ENCODE data around the gene IFNA6.
"Not testable (repeated sequence)": the region's sequence is repeated elsewhere in the genome, so short reads cannot be mapped to it uniquely, and the experiment has no call there.

IFNA6 gene

DNA sequence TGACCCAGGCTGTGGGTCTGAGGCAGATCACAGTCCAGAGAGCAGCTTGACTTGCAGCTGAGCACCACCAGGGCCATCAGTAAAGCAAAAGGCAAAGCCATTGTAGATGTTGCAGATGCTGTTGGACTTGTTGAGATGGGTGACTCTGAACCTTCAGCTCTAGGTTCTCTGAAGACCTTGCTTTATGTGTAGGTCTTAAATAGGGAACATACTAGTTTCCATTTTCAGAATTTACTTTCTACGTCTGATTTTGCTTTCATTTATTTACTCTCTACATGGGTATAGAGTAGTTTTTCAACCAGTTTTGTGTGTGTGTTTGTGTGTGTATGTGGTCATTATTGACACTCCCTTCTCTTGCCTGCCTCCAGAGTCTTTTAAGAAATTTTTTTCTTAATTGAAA, at the start of gene IFNA6:
Gene IFNA6, minus strand, starts transcription at position 101 of the 400 bp plus-strand sequence. Its CDS starts 0 bp downstream, at position 101.
- DNase-seq = no peak

GRCh38 chr9:21399956-21400355, 49.3 kb upstream of the IFNA6 start:
- no peak for DNase-seq

DNA sequence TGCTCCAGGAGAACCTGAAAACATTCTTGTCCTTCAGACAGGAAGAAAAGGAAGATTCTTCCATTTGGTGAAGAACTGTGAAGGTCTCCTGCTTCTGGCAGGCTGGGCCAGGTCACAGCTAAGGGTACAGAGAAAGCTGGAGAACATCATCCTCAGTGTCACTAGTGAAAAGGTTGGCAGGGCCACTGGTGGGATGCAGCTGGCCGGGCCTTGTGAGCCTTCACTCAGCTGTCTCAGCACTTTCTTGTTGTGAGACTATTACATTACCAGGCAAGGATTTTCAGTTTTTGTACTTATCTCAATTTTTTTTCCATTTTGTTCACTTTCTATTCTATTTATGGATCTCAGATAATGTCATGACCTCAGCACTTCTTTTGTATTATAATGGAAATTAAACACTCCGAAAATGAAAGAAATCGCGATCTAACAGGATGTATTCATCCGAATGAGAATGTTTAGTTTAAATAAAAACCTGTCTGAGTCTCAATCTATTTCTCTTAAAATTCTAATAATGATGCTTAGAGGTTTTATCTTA, 48.3 kb upstream of the IFNA6 start:
- DNase-seq = no peak

- peak in 1 of 2 experiments; percentile 47 for DNase-seq
Observed at GRCh38 chr9:21395778-21396717, 45.4 kb upstream of the IFNA6 start.

- no peak for DNase-seq
Observed at GRCh38 chr9:21392270-21392669, 41.6 kb upstream of the IFNA6 start.

DNA sequence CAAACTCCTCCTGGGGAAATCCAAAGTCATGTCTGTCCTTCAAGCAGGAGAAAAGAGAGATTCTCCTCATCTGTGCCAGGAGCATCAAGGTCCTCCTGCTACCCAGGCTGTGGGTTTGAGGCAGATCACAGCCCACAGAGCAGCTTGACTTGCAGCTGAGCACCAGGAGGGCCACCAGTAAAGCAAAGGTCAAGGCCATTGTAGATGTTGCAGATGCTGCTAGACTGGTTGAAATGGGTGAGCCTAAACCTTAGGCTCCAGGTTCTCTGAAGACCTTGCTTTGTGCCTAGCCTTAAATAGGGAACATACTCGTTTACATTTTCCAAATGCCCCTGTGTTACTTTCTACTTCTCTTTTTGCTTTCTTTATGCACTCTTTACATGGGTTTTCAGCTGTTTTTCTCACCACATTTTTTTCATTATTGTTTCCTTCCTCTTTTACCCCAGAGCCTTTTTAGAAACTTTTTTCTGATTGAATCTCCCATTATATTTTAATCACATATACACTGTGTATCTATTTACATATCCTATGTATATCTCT, 34.5 kb upstream of the IFNA6 start, which contains the start of gene IFNA2:
Gene IFNA2, minus strand, starts transcription at position 268 of the 540 bp plus-strand sequence. Its CDS starts 69 bp downstream, at position 199.
- no peak for DNase-seq

- DNase-seq = no peak
Observed at GRCh38 chr9:21383627-21384026, 32.9 kb upstream of the IFNA6 start.

- DNase-seq = no peak
Observed at GRCh38 chr9:21381448-21382339, 31.0 kb upstream of the IFNA6 start.

GRCh38 chr9:21371467-21371866, 20.8 kb upstream of the IFNA6 start:
- not testable (repeated sequence) for DNase-seq

DNA sequence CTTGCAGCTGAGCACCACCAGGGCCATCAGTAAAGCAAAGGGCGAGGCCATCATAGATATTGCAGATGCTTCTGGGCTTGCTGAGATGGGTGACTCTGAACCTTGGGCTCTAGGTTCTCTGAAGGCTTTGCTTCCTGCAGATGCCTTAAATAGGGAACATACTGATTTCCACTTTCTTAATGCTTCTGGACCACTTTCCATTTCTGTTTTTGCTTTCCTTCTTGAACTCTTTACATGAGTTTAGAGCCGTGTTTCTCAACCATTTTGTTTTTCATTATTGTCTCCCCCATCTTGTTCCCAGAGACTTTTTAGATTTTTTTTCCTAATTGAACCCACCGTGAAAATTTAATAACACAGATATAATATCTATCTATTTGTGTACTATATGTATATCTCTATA, 17.3 kb upstream of the IFNA6 start, which contains the start of gene IFNA13:
Gene IFNA13, minus strand, starts transcription at position 101 of the 400 bp plus-strand sequence. Its CDS starts 47 bp downstream, at position 54.
- DNase-seq = no peak

DNA sequence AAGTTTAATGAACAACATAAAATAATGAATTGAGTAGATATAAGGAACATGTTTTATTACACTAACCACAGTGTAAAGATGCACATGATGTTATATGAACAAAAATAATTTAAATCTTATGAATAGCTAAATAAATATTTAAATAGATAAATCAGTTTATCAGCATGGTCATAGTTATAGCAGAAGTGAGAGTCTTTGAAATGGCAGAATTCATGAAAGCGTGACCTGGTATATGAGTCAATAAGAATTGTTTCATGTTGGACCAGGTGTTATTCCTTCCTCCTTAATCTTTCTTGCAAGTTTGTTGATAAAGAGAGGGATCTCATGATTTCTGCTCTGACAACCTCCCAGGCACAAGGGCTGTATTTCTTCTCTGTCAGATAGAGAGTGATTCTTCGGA, 16.5 kb upstream of the IFNA6 start:
- DNase-seq = not testable (repeated sequence)

GRCh38 chr9:21362287-21362686, 11.6 kb upstream of the IFNA6 start:
- no peak for DNase-seq

DNA sequence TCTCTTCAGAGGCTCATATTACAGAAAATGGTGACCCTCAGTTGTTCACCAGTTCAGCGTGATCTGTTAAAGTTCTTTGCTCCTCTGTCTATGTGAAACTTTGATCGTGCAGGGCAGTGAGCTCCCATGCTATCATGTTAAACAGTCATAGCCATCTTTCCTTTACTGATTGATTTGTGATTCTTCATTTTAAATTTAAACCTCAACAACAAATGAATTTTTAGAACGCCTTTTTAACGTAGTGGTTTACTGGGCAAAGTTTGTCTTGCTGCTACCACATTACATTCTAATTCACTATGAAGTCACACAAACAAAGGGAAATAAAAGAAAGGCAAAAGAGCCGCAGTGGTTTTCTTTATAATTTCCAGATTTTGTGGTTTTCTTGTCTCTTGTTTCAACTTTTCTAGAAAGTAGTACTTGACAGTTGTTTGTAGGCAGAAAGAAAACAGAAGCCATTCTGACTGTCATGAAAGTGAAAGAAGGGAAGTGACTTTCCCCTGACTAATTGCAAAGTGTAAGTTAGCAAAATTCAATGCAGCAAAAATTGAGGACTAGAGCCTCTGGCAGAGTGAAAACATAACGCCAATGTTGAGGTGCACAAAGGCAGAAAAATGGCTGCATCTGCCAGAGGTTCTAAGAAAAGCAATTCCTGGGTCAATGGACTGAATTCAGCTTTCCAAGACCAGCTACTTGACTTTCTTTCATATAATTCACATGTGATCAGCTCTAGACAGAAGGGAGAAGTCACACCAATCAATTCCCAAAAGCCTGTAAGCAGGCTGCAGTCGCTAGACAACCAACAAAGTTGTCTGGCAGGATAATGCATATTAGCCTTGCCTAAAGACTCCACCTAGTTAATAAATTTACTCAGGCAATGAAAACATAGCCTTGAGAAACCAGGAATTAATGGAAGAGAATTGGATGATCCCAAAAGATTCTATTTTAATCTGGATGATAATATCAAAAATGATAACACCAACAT, 7.1 kb upstream of the IFNA6 start:
- DNase-seq = no peak

DNA sequence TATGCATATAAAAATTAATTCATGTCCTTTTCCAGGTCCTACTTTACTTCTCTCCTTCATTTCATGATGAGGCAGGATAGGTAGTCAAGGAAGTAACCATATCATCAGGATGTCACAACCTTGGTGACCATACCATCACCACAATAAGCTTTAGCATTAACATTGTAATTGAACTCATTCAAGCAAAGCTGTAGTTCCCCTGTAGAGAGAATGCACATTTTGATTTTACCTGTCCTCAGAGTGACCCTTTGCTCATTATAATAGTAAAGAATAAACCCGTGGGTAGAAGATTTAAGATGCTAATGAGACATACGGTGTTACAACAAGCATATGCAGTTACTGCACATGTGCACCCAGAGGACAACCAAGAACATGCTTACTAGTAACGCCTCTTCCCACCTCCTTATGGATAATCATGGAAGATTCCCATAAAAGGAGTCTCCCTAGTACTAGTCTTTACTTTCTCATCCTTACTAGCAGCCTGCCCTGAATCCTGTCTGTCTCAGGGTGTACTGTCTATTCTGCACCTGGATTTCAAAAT, 2.2 kb downstream of the IFNA6 start:
- no peak for DNase-seq

DNA sequence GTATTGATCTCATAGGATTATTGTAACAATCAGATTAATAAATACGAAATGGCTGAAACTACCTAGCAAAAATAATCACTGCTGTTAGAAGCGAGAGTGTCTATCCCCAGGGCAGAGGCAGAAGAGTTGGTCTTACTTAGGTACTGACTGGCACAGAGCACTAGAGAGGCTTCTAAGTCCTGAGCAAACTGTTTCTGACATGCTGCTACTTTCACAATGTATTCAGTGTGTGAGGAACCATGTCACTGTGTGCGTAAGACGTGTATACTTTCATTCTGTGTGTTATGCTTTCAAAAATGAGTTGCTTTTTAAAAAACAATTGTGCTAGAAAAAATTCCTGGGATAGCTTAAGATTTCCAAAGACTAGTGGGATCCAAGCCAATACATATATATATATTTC, 10.0 kb downstream of the IFNA6 start:
- no peak for DNase-seq

DNA sequence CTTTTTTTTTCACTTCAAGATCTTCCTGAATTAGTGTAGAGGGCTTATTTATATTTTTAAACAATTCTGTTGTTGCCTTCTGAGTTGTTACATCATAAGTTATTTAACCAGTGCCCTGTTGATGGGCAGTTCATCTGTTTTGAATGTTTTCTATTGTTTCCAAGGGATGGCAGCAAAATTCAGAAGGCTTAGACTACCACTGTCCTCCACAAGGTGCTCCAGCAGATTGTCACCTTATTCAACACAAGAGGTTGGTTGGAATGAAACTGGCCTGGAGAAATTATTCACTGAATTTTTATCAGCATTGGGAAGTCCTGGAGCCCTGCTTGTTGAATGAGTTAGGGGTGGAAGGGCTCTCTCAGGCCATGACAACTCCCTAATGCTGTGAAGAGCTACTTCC, 14.2 kb downstream of the IFNA6 start:
- DNase-seq = no peak

GRCh38 chr9:21334701-21335632, 15.7 kb downstream of the IFNA6 start, which contains the start of gene KLHL9:
KLHL9 (minus strand) TSS chr9:21335404; CDS start chr9:21334859, 545 bp downstream.
- peak; percentile 92 to 94 for DNase-seq

- DNase-seq = no peak
Observed at GRCh38 chr9:21333226-21333625, 17.5 kb downstream of the IFNA6 start.

GRCh38 chr9:21331676-21332402, 18.8 kb downstream of the IFNA6 start:
- no peak for DNase-seq

All from NCI-H446 (cell line).